VCaP (cell line): ENCODE measurements around the gene SLC12A4.

Experiments
- H3K27ac ChIP-seq: fragments of 450-650 bp; 2 replicates; pipeline ENCODE4 v1.5.1; 2017
- TF ChIP-seq, protein P1 (sequence below): fragments of 450-650 bp; conservative IDR thresholded peaks from 2 replicates; pipeline ENCODE4 v1.5.1; 2017; ENCODE audit warnings: mild to moderate bottlenecking, moderate library complexity

The SLC12A4 gene

DNA sequence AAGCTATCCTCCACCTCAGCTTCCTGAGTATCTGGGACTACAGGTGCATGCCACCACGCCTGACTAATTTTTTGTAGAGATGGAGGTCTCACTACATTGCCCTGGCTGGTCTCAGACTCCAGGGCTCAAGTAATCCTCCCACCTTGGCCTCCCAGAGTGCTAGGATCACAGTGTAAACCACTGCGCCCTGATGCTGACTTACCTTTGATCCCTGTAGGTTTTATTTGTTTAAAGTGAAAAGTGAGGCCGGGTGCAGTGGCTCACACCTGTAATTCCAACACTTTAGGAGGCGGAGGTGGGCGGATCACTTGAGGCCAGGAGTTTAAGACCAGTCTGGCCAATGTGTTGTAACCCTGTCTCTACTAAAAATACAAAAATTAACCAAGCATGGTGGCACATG, 66.7 kb downstream of the SLC12A4 start:
- H3K27ac ChIP-seq, result no peak overlapping the region
- TF ChIP-seq, protein P1, sequence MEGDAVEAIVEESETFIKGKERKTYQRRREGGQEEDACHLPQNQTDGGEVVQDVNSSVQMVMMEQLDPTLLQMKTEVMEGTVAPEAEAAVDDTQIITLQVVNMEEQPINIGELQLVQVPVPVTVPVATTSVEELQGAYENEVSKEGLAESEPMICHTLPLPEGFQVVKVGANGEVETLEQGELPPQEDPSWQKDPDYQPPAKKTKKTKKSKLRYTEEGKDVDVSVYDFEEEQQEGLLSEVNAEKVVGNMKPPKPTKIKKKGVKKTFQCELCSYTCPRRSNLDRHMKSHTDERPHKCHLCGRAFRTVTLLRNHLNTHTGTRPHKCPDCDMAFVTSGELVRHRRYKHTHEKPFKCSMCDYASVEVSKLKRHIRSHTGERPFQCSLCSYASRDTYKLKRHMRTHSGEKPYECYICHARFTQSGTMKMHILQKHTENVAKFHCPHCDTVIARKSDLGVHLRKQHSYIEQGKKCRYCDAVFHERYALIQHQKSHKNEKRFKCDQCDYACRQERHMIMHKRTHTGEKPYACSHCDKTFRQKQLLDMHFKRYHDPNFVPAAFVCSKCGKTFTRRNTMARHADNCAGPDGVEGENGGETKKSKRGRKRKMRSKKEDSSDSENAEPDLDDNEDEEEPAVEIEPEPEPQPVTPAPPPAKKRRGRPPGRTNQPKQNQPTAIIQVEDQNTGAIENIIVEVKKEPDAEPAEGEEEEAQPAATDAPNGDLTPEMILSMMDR, result no peak

DNA sequence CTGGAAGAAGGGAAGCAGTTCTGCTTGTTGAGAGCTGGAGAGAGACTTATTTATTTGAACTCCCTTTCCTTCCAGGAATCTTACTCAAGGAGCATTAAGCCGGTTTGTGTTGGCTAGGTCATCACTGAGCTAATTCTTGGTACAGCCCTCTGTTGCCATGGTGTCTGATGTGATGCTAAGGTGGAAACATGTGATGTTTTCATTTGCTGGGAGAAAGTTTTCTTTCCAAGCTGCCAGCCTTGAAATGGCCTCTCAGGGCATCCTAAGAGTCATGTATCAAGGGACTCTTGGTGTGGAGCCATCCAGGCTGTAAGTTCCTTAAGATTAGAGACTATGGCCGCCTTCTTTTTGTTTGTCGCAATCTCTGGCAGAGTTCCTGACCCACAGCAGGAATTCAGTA, 71.2 kb downstream of the SLC12A4 start:
- TF ChIP-seq, protein P1, result no peak
- H3K27ac ChIP-seq, result no peak overlapping the region

DNA sequence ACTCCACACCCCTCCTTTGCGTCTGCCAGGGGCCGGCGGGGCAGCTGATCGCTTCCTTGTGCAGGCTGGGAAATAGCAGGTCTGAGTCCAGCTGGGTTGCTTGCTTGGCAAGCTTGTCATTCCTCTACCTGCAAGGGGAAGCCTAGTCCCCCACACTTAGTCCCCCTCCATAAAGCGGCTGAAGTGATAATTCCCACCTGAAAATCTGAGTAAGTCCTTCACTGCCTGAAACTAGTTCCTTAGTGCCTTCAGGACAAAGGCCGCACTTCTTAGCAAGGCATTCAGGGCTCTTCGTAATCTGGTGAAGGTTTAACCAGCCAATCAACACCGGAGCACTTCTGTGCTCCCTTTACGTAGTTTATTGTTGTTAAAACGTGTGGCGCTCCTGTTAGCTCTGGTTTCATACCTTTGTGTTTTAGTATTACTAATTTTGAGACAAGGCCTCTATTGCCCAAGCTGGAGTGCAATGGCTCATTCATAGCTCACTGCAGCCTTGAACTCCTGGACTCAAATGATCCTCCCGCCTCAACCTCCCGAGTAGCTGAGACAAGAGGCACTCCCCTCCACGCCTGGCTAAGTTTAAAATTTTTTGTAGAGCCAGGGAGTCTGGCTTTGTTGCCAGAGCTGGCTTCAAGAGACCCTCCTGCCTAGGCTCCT, 74.6 kb downstream of the SLC12A4 start:
- H3K27ac ChIP-seq, result peak overlapping the region; percentile 81
- TF ChIP-seq, protein P1, result no peak
